Measurements from ENCODE around the gene C1QTNF9B.

Gene C1QTNF9B

GRCh38 chr13:23861310-23861709, 36.0 kb downstream of the C1QTNF9B start:
- DNase-seq (ENCODE audit: insufficient read length, low spot score) (no peak), FAIRE-seq (no peak)

- DNase-seq (ENCODE audit: insufficient read length, low spot score) (no peak), FAIRE-seq (no peak)
Measured at GRCh38 chr13:23859904-23860303, 37.4 kb downstream of the C1QTNF9B start.

GRCh38 chr13:23859455-23859854, 37.8 kb downstream of the C1QTNF9B start:
- FAIRE-seq, result no peak
- no peak for DNase-seq (ENCODE audit: insufficient read length, low spot score)

GRCh38 chr13:23858546-23858945, 38.8 kb downstream of the C1QTNF9B start:
- FAIRE-seq (no peak), DNase-seq (ENCODE audit: insufficient read length, low spot score) (no peak)

GRCh38 chr13:23856008-23856750, 41.1 kb downstream of the C1QTNF9B start:
- FAIRE-seq (no peak), DNase-seq (ENCODE audit: insufficient read length, low spot score) (no peak)

- FAIRE-seq (no peak), DNase-seq (ENCODE audit: insufficient read length, low spot score) (no peak)
Measured at GRCh38 chr13:23855360-23855759, 41.9 kb downstream of the C1QTNF9B start.

GRCh38 chr13:23852351-23852750, 45.0 kb downstream of the C1QTNF9B start:
- FAIRE-seq (no peak), DNase-seq (ENCODE audit: insufficient read length, low spot score) (no peak)

GRCh38 chr13:23851106-23851505, 46.2 kb downstream of the C1QTNF9B start:
- DNase-seq (ENCODE audit: insufficient read length, low spot score) (no peak), FAIRE-seq (no peak)

GRCh38 chr13:23850134-23850533, 47.2 kb downstream of the C1QTNF9B start:
- DNase-seq (ENCODE audit: insufficient read length, low spot score) (no peak), FAIRE-seq (no peak)

- no peak for DNase-seq (ENCODE audit: insufficient read length, low spot score)
- no peak for FAIRE-seq
Measured at GRCh38 chr13:23849670-23850069, 47.6 kb downstream of the C1QTNF9B start.

GRCh38 chr13:23848646-23849141, 48.6 kb downstream of the C1QTNF9B start:
- no peak for DNase-seq (ENCODE audit: insufficient read length, low spot score)
- no peak for FAIRE-seq

- DNase-seq (ENCODE audit: insufficient read length, low spot score) (no peak), FAIRE-seq (no peak)
Measured at GRCh38 chr13:23848019-23848418, 49.3 kb downstream of the C1QTNF9B start.

GRCh38 chr13:23847497-23847896, 49.8 kb downstream of the C1QTNF9B start:
- no peak for FAIRE-seq
- no peak for DNase-seq (ENCODE audit: insufficient read length, low spot score)

- DNase-seq (ENCODE audit: insufficient read length, low spot score) (no peak), FAIRE-seq (no peak)
Measured at GRCh38 chr13:23845105-23845725, 52.1 kb downstream of the C1QTNF9B start.

GRCh38 chr13:23844132-23844531, 53.2 kb downstream of the C1QTNF9B start:
- no peak for FAIRE-seq
- no peak for DNase-seq (ENCODE audit: insufficient read length, low spot score)

- FAIRE-seq, result no peak
- DNase-seq (ENCODE audit: insufficient read length, low spot score), result no peak
Measured at GRCh38 chr13:23843436-23843835, 53.9 kb downstream of the C1QTNF9B start.

- DNase-seq (ENCODE audit: insufficient read length, low spot score) (no peak), FAIRE-seq (no peak)
Measured at GRCh38 chr13:23842406-23842805, 54.9 kb downstream of the C1QTNF9B start.

Measured in HTR-8/SVneo (cell line).